GM23338 (cell line): ENCODE measurements around the gene NF1.

Source experiments
- CREB1 ChIP-seq: fragments of 250-450 bp; sonication (Bioruptor Pico); IDR thresholded peaks from 2 replicates; pipeline ENCODE4 v1.5.0; 2020; ENCODE audit warnings: low read depth, mild to moderate bottlenecking, moderate library complexity
- CTCF ChIP-seq, 2 experiments: fragments of 200-600 bp in 1 of 2; sonication (generic) in 1 of 2; conservative IDR thresholded peaks; 2 replicates each; pipeline versions ENCODE4 v1.5.1 to v1.6.1; 2016 to 2017; ENCODE audit warnings: antibody characterized with exemption in 2 of 2, low read depth in 2 of 2, mild to moderate bottlenecking in 2 of 2, moderate library complexity in 1 of 2
- EZH2 ChIP-seq: fragments of 200-600 bp; sonication (generic); IDR thresholded peaks from one replicate; pipeline ENCODE4 v1.8.0; 2017; ENCODE audit warnings: antibody characterized with exemption, mild to moderate bottlenecking, low read depth; ENCODE audit not compliant: unreplicated experiment
- EZH2phosphoT487 ChIP-seq: fragments of 200-600 bp; sonication (generic); IDR thresholded peaks from one replicate; pipeline ENCODE4 v1.8.1; 2018; ENCODE audit warnings: antibody characterized with exemption; ENCODE audit not compliant: unreplicated experiment
- JUNB ChIP-seq: IDR thresholded peaks from one replicate; pipeline ENCODE4 v1.6.1; 2016; ENCODE audit warnings: antibody characterized with exemption; ENCODE audit not compliant: unreplicated experiment
- POLR2AphosphoS5 ChIP-seq: IDR thresholded peaks from 2 replicates; pipeline ENCODE4 v1.6.1; 2016; ENCODE audit warnings: antibody characterized with exemption, low read depth
- REST ChIP-seq: IDR thresholded peaks from one replicate; pipeline ENCODE4 v1.6.1; 2018; ENCODE audit warnings: antibody characterized with exemption; ENCODE audit not compliant: unreplicated experiment
- ZNF331 ChIP-seq: fragments of 250-450 bp; sonication (Bioruptor Pico); IDR thresholded peaks from 2 replicates; pipeline ENCODE4 v1.5.0; 2020; ENCODE audit warnings: low read depth, mild to moderate bottlenecking, moderate library complexity

GRCh38 chr17:31198026-31198425 is 103.2 kb downstream of the NF1 start:
- TF ChIP-seq CTCF (conservative IDR thresholded peaks at IDR 0.05; ENCODE audit: low read depth in 2 of 2) (no peak), ZNF331 (CRISPR knock-in tag) (no peak), CREB1 (no peak), POLR2AphosphoS5 (no peak), EZH2phosphoT487 (no peak), REST (no peak), EZH2 (no peak), JUNB (no peak)
